ENCODE data around the gene NUDT7. TPM values are rescaled to one million over a fixed set of nuclear protein-coding genes. Genes with fewer than 3 reads are reported as not detected.
A peak's percentile ranks its signal among the peaks of the same experiment; 100 is the strongest.

Gene NUDT7
- total RNA-seq, 1 donor from 2014 or later, result 4.7 TPM

GRCh38 chr16:77738706-77739558 is 16.6 kb downstream of the NUDT7 start:
- H3K27me3 Mint-ChIP-seq (ENCODE audit: low read depth), result no peaks in the 10 kb centered on the region
- peaks cover 5% of the 10 kb centered on the region for H3K9me3 Mint-ChIP-seq
- TF ChIP-seq, protein P1, sequence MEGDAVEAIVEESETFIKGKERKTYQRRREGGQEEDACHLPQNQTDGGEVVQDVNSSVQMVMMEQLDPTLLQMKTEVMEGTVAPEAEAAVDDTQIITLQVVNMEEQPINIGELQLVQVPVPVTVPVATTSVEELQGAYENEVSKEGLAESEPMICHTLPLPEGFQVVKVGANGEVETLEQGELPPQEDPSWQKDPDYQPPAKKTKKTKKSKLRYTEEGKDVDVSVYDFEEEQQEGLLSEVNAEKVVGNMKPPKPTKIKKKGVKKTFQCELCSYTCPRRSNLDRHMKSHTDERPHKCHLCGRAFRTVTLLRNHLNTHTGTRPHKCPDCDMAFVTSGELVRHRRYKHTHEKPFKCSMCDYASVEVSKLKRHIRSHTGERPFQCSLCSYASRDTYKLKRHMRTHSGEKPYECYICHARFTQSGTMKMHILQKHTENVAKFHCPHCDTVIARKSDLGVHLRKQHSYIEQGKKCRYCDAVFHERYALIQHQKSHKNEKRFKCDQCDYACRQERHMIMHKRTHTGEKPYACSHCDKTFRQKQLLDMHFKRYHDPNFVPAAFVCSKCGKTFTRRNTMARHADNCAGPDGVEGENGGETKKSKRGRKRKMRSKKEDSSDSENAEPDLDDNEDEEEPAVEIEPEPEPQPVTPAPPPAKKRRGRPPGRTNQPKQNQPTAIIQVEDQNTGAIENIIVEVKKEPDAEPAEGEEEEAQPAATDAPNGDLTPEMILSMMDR (conservative IDR thresholded peaks at IDR 0.05), result no peak
- H3K4me1 Mint-ChIP-seq, result no peaks in the 10 kb centered on the region
- H3K36me3 Mint-ChIP-seq (ENCODE audit: low read depth), result peaks cover 4% of the 10 kb centered on the region
- H3K4me3 Mint-ChIP-seq, result no peak overlapping the region
- H3K27ac Mint-ChIP-seq (ENCODE audit: unreplicated experiment), result no peak overlapping the region
- no peak for DNase-seq (ENCODE audit: low read depth, low spot score)

- Mint-ChIP-seq H3K4me3 (no peak overlapping the region), H3K27ac (ENCODE audit: unreplicated experiment) (no peak overlapping the region), H3K4me1 (no peaks in the 10 kb centered on the region), H3K9me3 (peaks cover 4% of the 10 kb centered on the region), H3K36me3 (ENCODE audit: low read depth) (peaks cover 4% of the 10 kb centered on the region), H3K27me3 (ENCODE audit: low read depth) (no peaks in the 10 kb centered on the region)
- DNase-seq (ENCODE audit: low read depth, low spot score), result no peak
- TF ChIP-seq, protein P1 (conservative IDR thresholded peaks at IDR 0.05), result no peak
Measured at GRCh38 chr16:77739559-77739892, 17.2 kb downstream of the NUDT7 start.

DNA sequence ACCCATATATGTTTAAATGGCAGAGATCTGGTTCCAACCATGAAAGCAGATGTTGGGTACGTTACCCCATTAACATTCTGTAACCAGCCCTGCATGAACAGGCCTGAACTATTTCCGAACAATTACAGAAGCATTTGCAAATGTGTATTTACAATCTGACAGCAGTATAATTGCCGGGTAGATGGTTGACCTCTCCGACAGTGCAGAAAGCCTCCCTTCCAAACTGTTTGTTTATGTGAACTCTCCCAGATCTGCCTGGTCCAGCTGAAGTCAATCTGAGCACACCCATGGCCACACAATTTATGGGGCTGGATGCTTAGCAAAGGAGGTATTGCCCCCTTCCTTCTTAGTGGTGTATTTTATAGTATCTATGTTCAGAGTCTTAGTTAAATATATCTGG is 21.8 kb downstream of the NUDT7 start:
- TF ChIP-seq, protein P1 (conservative IDR thresholded peaks at IDR 0.05), result no peak
- Mint-ChIP-seq H3K27ac (ENCODE audit: unreplicated experiment) (peak overlapping the region; percentile 36), H3K27me3 (ENCODE audit: low read depth) (peaks cover 3% of the 10 kb centered on the region), H3K9me3 (no peaks in the 10 kb centered on the region), H3K4me3 (no peak overlapping the region), H3K36me3 (ENCODE audit: low read depth) (no peaks in the 10 kb centered on the region), H3K4me1 (peaks cover 4% of the 10 kb centered on the region)
- DNase-seq (ENCODE audit: low read depth, low spot score), result no peak

- TF ChIP-seq, protein P1 (conservative IDR thresholded peaks at IDR 0.05), result no peak
- DNase-seq (ENCODE audit: low read depth, low spot score), result no peak
- Mint-ChIP-seq H3K27me3 (ENCODE audit: low read depth) (peaks cover 6% of the 10 kb centered on the region), H3K27ac (ENCODE audit: unreplicated experiment) (no peak overlapping the region), H3K4me3 (no peak overlapping the region), H3K9me3 (no peaks in the 10 kb centered on the region), H3K36me3 (ENCODE audit: low read depth) (no peaks in the 10 kb centered on the region), H3K4me1 (peaks cover 4% of the 10 kb centered on the region)
Measured at GRCh38 chr16:77745972-77746371, 23.7 kb downstream of the NUDT7 start.

DNA sequence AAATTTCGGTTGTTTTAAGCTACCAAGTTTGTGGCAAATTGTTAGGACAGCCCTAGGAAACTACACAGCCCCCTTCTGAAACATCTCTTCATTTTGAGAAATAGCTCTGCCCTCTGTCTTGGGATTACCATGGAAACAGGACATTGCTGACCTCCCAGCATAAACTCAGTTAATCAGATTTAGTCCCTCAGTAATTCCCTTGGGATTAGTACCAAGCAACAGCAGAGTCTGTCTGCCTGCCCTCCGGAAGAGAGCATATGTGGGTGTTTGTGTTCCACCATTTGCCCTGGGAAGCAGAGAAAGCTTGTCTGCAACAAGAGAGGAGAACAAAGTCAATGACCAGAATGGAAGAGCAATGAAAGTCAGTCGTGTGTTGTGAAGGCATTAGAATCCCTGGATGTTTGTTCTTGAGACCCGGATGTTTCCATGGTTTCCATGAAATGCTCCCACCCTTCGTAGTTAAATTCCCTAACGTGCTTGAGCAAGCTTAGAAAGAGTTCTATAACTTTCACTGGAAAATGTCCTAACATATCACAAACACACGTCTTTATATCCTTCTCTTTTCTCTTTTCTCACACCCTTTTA is 26.2 kb downstream of the NUDT7 start:
- TF ChIP-seq, protein P1 (conservative IDR thresholded peaks at IDR 0.05), result no peak
- peaks cover 15% of the 10 kb centered on the region for H3K27me3 Mint-ChIP-seq (ENCODE audit: low read depth)
- H3K4me3 Mint-ChIP-seq, result no peak overlapping the region
- no peaks in the 10 kb centered on the region for H3K36me3 Mint-ChIP-seq (ENCODE audit: low read depth)
- peaks cover 4% of the 10 kb centered on the region for H3K4me1 Mint-ChIP-seq
- DNase-seq (ENCODE audit: low read depth, low spot score), result no peak
- H3K27ac Mint-ChIP-seq (ENCODE audit: unreplicated experiment), result no peak overlapping the region
- H3K9me3 Mint-ChIP-seq, result no peaks in the 10 kb centered on the region

Measured in neural crest cell (in vitro differentiated cells).